NCI-H128 (cell line): Measurements from ENCODE around the gene SPAG8.

Source experiments
- DNase-seq: peaks from one replicate; lab custom pipeline; 2025; ENCODE audit not compliant: unreplicated experiment; lab: John Stamatoyannopoulos, UW

Gene SPAG8

GRCh38 chr9:35812025-35812602 lies at the start of gene SPAG8:
TSS of gene SPAG8 (minus strand) at chr9:35812262. CDS start at chr9:35812147, 115 bp downstream.
- peak; percentile 89 for DNase-seq

GRCh38 chr9:35861161-35861897 lies 49.3 kb upstream of the SPAG8 start:
- no peak for DNase-seq

- DNase-seq = no peak
These were observed 47.9 kb upstream of the SPAG8 start for GRCh38 chr9:35859990-35860339.

GRCh38 chr9:35859310-35859989 lies 47.4 kb upstream of the SPAG8 start:
- DNase-seq = no peak

GRCh38 chr9:35858458-35858857 lies 46.4 kb upstream of the SPAG8 start:
- no peak for DNase-seq

- no peak for DNase-seq
These were observed 44.8 kb upstream of the SPAG8 start for GRCh38 chr9:35856882-35857281.

- no peak for DNase-seq
These were observed 44.1 kb upstream of the SPAG8 start for GRCh38 chr9:35856206-35856605.

- no peak for DNase-seq
These were observed 42.2 kb upstream of the SPAG8 start for GRCh38 chr9:35854091-35854762.

- no peak for DNase-seq
These were observed 41.1 kb upstream of the SPAG8 start for GRCh38 chr9:35852876-35853865.

GRCh38 chr9:35852267-35852815 lies 40.3 kb upstream of the SPAG8 start:
- DNase-seq = no peak

GRCh38 chr9:35847792-35848572 lies 35.9 kb upstream of the SPAG8 start:
- no peak for DNase-seq

GRCh38 chr9:35845824-35846771 lies 34.0 kb upstream of the SPAG8 start:
- DNase-seq = no peak

- DNase-seq = no peak
These were observed 32.7 kb upstream of the SPAG8 start for GRCh38 chr9:35844628-35845270.

- DNase-seq = no peak
These were observed 30.7 kb upstream of the SPAG8 start for GRCh38 chr9:35842795-35843194.

- DNase-seq = no peak
These were observed 30.1 kb upstream of the SPAG8 start for GRCh38 chr9:35842020-35842745.

- DNase-seq = no peak
These were observed 29.5 kb upstream of the SPAG8 start for GRCh38 chr9:35841645-35841900.

GRCh38 chr9:35840881-35841644 lies 29.0 kb upstream of the SPAG8 start:
- no peak for DNase-seq
